ENCODE data around the gene WDR76. TPM values are rescaled to one million over a fixed set of nuclear protein-coding genes. Genes with fewer than 3 reads are reported as not detected.
A peak's percentile ranks its signal among the peaks of the same experiment; 100 is the strongest.

WDR76 gene
- total RNA-seq, 1 donor from 2014 or later: 1.5 TPM

- intact Hi-C loops (cut with micrococcal nuclease): no loop called here
- DNase-seq (no peak), ATAC-seq (no peak)
Measured at GRCh38 chr15:43868406-43868805, 41.6 kb downstream of the WDR76 start.

GRCh38 chr15:43871835-43872234, 45.0 kb downstream of the WDR76 start:
- DNase-seq (no peak), ATAC-seq (peak; percentile 44)
- intact Hi-C loops (cut with micrococcal nuclease): no loop called here

- ATAC-seq: peak; percentile 72
- no peak for DNase-seq
- intact Hi-C loops (cut with micrococcal nuclease): no loop called here
Measured at GRCh38 chr15:43872416-43873020, 45.7 kb downstream of the WDR76 start.

- no peak for DNase-seq
- ATAC-seq: no peak
- intact Hi-C loops (cut with micrococcal nuclease): no loop called here
Measured at GRCh38 chr15:43873651-43874050, 46.8 kb downstream of the WDR76 start.

- DNase-seq (no peak), ATAC-seq (no peak)
- intact Hi-C loops (cut with micrococcal nuclease): no loop called here
Measured at GRCh38 chr15:43876872-43877271, 50.1 kb downstream of the WDR76 start.

- DNase-seq (peak; percentile 49), ATAC-seq (peak; percentile 43)
- intact Hi-C loops (cut with micrococcal nuclease): no loop called here
Measured at GRCh38 chr15:43877371-43877770, 50.6 kb downstream of the WDR76 start.

GRCh38 chr15:43878446-43878845, 51.6 kb downstream of the WDR76 start:
- intact Hi-C loops (cut with micrococcal nuclease): no loop called here
- no peak for DNase-seq

GRCh38 chr15:43879386-43880355, 52.9 kb downstream of the WDR76 start:
- DNase-seq (peak; percentile 66), ATAC-seq (peak; percentile 84)
- intact Hi-C loops (cut with micrococcal nuclease): no loop called here

More at GRCh38 chr15:43878446-43878845, 51.6 kb downstream of the WDR76 start:
- ATAC-seq: peak; percentile 43

GRCh38 chr15:43880406-43881194, 53.8 kb downstream of the WDR76 start:
- ATAC-seq (peak; percentile 21), DNase-seq (no peak)
- intact Hi-C loops (cut with micrococcal nuclease): no loop called here

GRCh38 chr15:43881245-43881644, 54.4 kb downstream of the WDR76 start:
- ATAC-seq (peak; percentile 18), DNase-seq (no peak)
- intact Hi-C loops (cut with micrococcal nuclease): no loop called here

- DNase-seq: no peak
- no peak for ATAC-seq
- intact Hi-C loops (cut with micrococcal nuclease): no loop called here
Measured at GRCh38 chr15:43881944-43882343, 55.1 kb downstream of the WDR76 start.

GRCh38 chr15:43883571-43883970, 56.8 kb downstream of the WDR76 start:
- DNase-seq (no peak), ATAC-seq (no peak)
- intact Hi-C loops (cut with micrococcal nuclease): no loop called here

- intact Hi-C loops (cut with micrococcal nuclease): no loop called here
- ATAC-seq: peak; percentile 70
- DNase-seq: peak; percentile 62
Measured at GRCh38 chr15:43886558-43886957, 59.8 kb downstream of the WDR76 start.

GRCh38 chr15:43887901-43888300, 61.1 kb downstream of the WDR76 start:
- DNase-seq (no peak), ATAC-seq (no peak)
- intact Hi-C loops (cut with micrococcal nuclease): no loop called here

- DNase-seq: no peak
- intact Hi-C loops (cut with micrococcal nuclease): no loop called here
- no peak for ATAC-seq
Measured at GRCh38 chr15:43889042-43889441, 62.2 kb downstream of the WDR76 start.

GRCh38 chr15:43893956-43894355, 67.2 kb downstream of the WDR76 start:
- peak; percentile 76 for DNase-seq
- intact Hi-C loops (cut with micrococcal nuclease): no loop called here
- peak; percentile 96 for ATAC-seq

GRCh38 chr15:43895586-43895985, 68.8 kb downstream of the WDR76 start:
- intact Hi-C loops (cut with micrococcal nuclease): no loop called here
- ATAC-seq (no peak), DNase-seq (no peak)

GRCh38 chr15:43896543-43896942, 69.7 kb downstream of the WDR76 start:
- DNase-seq: no peak
- intact Hi-C loops (cut with micrococcal nuclease): no loop called here

GRCh38 chr15:43898891-43899290, 72.1 kb downstream of the WDR76 start:
- no peak for ATAC-seq
- intact Hi-C loops (cut with micrococcal nuclease): no loop called here
- no peak for DNase-seq

More at GRCh38 chr15:43896543-43896942, 69.7 kb downstream of the WDR76 start:
- no peak for ATAC-seq

- no peak for ATAC-seq
- intact Hi-C loops (cut with micrococcal nuclease): loop anchor here (5.0 to 10.0 kb wide), 2 partner anchors 167 to 315 kb away; no protein-coding TSS in a partner anchor
- DNase-seq: no peak
Measured at GRCh38 chr15:43899928-43900327, 73.1 kb downstream of the WDR76 start.
